ENCODE results near the gene TPRA1. TPM values are rescaled to one million over a fixed set of nuclear protein-coding genes. Genes with fewer than 3 reads are reported as not detected.

The TPRA1 gene
- total RNA-seq, 1 donor from 2014 or later = 37.2 TPM

GRCh38 chr3:127545711-127546457, 44.6 kb downstream of the TPRA1 start:
- DNase-seq (ENCODE audit: low spot score in 2 of 2, unreplicated experiment in 2 of 2) = no peak
- Mint-ChIP-seq H3K27me3 (ENCODE audit: low read depth) (peaks cover 7% of the 10 kb centered on the region), H3K9me3 (no peaks in the 10 kb centered on the region), H3K4me3 (no peak overlapping the region), H3K36me3 (no peaks in the 10 kb centered on the region), H3K4me1 (peaks cover 19% of the 10 kb centered on the region), H3K27ac (no peak overlapping the region)
- no peak for TF ChIP-seq CTCF (IDR thresholded peaks at IDR 0.05; ENCODE audit: unreplicated experiment)

- DNase-seq (ENCODE audit: low spot score in 2 of 2, unreplicated experiment in 2 of 2) = no peak
- peaks cover 7% of the 10 kb centered on the region for H3K27me3 Mint-ChIP-seq (ENCODE audit: low read depth)
- no peaks in the 10 kb centered on the region for H3K9me3 Mint-ChIP-seq
- no peaks in the 10 kb centered on the region for H3K36me3 Mint-ChIP-seq
- no peak for TF ChIP-seq CTCF (IDR thresholded peaks at IDR 0.05; ENCODE audit: unreplicated experiment)
- H3K27ac Mint-ChIP-seq = no peak overlapping the region
- H3K4me3 Mint-ChIP-seq = no peak overlapping the region
- H3K4me1 Mint-ChIP-seq = peaks cover 18% of the 10 kb centered on the region
Measured at GRCh38 chr3:127545216-127545615, 45.3 kb downstream of the TPRA1 start.

- no peak for DNase-seq (ENCODE audit: low spot score in 2 of 2, unreplicated experiment in 2 of 2)
- H3K36me3 Mint-ChIP-seq = no peaks in the 10 kb centered on the region
- no peak overlapping the region for H3K4me3 Mint-ChIP-seq
- peak overlapping the region; percentile 69 for H3K27ac Mint-ChIP-seq
- H3K4me1 Mint-ChIP-seq = peaks cover 14% of the 10 kb centered on the region
- no peak for TF ChIP-seq CTCF (IDR thresholded peaks at IDR 0.05; ENCODE audit: unreplicated experiment)
- H3K27me3 Mint-ChIP-seq (ENCODE audit: low read depth) = peaks cover 7% of the 10 kb centered on the region
- no peaks in the 10 kb centered on the region for H3K9me3 Mint-ChIP-seq
Measured at GRCh38 chr3:127544803-127545201, 45.7 kb downstream of the TPRA1 start.

GRCh38 chr3:127544192-127544802, 46.2 kb downstream of the TPRA1 start:
- Mint-ChIP-seq H3K27ac (no peak overlapping the region), H3K4me1 (peaks cover 11% of the 10 kb centered on the region), H3K36me3 (no peaks in the 10 kb centered on the region), H3K9me3 (no peaks in the 10 kb centered on the region), H3K4me3 (no peak overlapping the region), H3K27me3 (ENCODE audit: low read depth) (peaks cover 12% of the 10 kb centered on the region)
- peak in 1 of 2 experiments; percentile 74 for DNase-seq (ENCODE audit: low spot score in 2 of 2, unreplicated experiment in 2 of 2)
- TF ChIP-seq CTCF (IDR thresholded peaks at IDR 0.05; ENCODE audit: unreplicated experiment) = peak; percentile 87

- no peak for TF ChIP-seq CTCF (IDR thresholded peaks at IDR 0.05; ENCODE audit: unreplicated experiment)
- peaks cover 11% of the 10 kb centered on the region for H3K4me1 Mint-ChIP-seq
- no peaks in the 10 kb centered on the region for H3K36me3 Mint-ChIP-seq
- no peak for DNase-seq (ENCODE audit: low spot score in 2 of 2, unreplicated experiment in 2 of 2)
- no peak overlapping the region for H3K4me3 Mint-ChIP-seq
- no peaks in the 10 kb centered on the region for H3K9me3 Mint-ChIP-seq
- H3K27me3 Mint-ChIP-seq (ENCODE audit: low read depth) = peaks cover 17% of the 10 kb centered on the region
- no peak overlapping the region for H3K27ac Mint-ChIP-seq
Measured at GRCh38 chr3:127543441-127543840, 47.1 kb downstream of the TPRA1 start.
